HG03175 (cell line): Measurements from ENCODE around the gene MTCL1.

ENCODE experiments used
- ATAC-seq: cut with Tn5 transposase; IDR thresholded peaks from one replicate; pipeline ENCODE4 v1.9.1; 2021; ENCODE audit warnings: mild to moderate bottlenecking, moderate library complexity; ENCODE audit not compliant: unreplicated experiment

MTCL1 gene

GRCh38 chr18:8705238-8705960 is at the start of gene MTCL1:
TSS of gene MTCL1 (plus strand) at chr18:8705556. CDS start at chr18:8705661, 105 bp downstream.
- ATAC-seq, result peak; percentile 57

- no peak for ATAC-seq
Measured at GRCh38 chr18:8656232-8656631, 49.1 kb upstream of the MTCL1 start.

DNA sequence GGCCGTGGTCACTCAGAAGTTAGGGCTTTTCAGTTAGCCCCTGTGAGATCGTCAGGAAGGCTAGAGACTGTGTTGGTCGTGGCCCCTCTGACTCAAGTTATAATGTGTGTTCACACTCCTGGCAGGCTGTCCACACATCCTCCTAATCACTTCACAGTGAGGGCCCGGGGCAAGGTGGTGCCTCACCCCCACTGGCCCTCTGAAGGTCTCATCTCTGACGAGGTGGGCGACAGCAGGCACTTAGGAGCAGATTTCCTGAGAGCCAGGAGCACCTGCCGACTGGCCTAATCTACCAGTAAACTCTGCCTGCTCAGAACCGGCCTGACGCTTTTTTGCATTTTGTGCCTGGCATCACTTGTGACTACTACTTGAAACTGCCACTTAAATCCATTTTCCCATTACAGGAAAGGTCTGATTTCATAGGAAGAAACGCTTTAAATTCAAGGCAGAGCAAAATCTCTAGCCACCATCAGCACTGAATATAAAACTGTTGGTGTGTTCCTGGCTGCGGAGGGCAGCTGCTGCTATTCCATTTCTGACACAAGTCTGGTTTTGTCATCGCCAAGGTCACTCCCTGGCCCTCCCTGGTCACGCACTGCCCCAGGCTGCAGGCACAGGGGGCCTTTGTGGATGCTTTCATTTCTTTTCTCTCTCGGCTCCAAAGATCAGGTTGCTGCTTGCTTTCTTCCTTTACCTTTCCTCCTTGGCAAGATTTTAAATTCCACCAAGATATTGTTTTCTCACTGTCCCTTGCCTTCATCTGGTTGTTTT is 48.1 kb upstream of the MTCL1 start:
- ATAC-seq, result no peak

- ATAC-seq, result no peak
Measured at GRCh38 chr18:8657873-8658470, 47.4 kb upstream of the MTCL1 start.

DNA sequence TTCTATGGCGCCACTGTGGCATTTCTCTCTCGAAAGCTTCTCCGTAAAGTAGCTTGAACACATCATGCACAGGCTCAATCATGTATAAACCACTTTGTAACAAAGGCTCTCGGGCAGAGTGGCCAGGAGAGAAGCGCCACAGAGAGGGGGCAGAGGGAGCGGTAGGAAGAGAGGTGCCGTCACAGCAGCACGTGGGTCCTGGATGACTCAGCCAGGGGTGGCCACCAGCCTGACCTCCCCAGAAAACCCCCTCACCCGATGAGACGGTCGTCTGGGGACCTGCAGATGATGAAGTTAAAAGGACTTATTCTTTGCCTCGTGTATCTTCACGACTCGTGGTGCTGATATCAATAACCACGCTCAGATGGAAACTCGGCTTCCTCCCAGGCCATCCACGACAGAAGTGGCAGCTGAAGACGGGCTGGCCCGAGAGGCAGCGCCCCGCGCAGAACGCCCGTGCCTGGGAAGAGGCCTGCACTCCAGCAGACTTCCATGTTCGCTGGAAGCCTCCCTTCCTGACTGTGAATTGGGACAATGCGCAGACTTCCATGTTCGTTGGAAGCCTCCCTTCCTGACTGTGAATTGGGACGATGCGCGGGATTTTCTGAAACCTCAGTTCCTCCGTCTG is 46.4 kb upstream of the MTCL1 start:
- ATAC-seq, result no peak

DNA sequence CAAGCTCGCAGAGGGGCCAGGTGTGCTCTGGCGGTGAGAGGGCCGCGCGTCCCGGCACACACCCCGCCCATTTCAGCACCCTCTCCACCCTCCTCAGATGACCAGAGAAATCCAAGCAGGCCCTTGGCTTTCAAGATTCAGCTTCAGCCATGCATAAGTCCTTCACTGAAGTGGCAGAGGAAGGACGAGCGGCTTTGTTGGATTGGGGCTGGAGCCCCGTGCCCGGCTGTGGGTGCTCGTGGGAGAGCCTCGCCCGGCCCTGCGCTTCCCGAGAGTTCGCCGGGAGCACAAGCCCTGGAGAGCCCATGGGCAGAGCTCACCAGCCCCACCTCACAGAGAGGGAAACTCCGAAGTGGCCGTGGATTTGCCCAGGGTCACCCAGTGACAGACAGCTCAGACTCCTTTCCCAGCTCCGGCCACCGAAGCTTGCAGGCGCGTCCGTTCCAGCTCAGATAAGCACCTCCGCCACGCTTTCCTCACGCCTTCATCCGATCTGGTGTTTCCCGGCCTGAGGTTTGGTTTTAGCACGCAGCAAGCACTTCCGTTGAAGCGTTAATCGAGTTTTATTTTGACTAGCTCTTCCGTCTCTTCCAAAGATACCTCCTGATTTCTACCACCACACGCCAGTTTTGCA is 45.6 kb upstream of the MTCL1 start:
- no peak for ATAC-seq

DNA sequence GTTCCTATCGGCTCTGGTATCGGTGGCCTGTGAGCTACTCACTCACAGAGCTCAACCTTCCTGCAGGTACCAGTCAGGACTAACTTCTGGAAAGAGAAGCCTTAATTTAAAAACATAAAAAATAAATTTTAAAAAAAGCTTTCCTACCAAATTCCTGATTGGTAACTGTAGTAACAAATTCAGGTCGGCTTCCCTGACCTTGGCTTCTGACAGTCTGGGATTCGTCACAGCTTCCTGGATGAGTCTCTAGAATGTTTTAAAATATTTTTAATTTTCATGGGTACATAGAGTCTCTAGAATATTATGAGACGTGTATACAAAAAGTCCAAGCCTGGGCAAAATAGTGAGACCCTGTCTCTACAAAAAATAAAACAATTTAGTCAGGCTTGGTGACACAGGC is 45.0 kb upstream of the MTCL1 start:
- ATAC-seq, result no peak

DNA sequence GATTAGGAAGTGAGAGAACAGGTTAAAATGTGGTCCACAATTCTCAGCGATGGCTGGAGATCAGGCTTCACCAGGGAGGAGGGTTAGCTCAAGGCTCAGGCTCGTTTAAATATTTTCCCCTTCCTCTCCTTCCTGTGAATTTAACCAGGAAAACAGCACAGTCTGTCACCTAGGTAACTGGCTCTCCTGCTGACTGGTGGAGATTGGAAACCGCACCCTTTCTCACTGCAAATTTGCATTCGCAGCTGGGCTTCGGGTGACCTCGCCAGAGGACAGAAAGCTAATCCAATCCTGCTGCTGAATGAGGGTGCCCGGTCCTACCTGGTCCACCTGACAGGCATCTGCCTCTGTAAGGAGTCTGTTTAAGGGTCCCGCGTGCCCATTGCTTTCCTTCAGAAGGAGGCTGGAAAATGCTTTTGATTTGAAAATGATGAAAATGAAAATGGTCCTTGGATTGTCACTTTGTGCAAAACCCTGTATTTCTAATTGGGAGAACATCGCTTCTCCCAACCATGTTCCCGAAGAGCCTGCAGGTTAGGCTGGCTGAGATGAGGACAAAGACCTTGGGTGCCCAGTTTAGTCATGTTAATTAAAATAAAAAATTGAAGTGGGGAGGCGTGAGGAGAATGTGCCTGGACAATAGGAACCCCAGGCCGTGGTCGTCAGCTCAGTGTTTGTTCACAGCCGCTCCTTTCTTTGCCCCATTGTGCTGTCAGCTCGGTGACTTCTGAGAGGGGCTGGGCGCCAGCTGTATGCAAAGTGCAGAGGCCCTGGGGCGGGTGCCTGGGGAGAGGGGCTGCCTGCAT is 43.4 kb upstream of the MTCL1 start:
- ATAC-seq, result no peak

DNA sequence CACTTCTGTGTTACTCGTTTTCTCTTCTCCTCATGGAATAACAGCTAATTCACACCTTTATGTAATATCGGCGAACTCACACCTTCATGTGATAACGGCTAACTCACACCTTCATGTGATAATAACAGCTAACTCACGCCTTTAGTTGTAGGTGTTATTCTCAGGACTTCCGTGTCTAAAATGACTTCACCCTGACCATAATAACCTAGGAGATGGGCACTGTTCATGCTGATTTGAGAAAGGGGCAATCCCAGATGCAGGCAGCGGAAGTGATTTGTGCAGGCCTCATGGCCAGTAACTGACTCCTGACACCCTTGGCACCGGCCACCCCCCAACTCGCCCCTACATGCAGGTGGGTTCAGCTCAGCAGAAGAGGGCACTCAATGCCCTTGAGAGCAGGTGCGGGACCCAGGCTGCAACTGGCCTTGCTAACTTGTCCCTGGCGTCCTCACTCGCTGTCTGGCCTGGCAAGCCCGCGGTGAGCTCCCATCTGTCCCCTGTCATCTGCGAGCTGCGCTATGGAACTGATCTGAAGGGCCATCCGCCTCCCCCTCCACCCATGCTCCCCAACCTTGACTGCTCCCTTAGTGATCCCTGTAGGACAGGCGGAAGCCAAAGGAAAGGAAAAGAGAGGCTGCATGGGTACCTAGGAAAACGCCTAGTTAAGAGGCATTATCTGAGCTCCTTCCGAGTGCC is 42.6 kb upstream of the MTCL1 start:
- no peak for ATAC-seq

- ATAC-seq, result no peak
Measured at GRCh38 chr18:8667846-8668245, 37.5 kb upstream of the MTCL1 start.

DNA sequence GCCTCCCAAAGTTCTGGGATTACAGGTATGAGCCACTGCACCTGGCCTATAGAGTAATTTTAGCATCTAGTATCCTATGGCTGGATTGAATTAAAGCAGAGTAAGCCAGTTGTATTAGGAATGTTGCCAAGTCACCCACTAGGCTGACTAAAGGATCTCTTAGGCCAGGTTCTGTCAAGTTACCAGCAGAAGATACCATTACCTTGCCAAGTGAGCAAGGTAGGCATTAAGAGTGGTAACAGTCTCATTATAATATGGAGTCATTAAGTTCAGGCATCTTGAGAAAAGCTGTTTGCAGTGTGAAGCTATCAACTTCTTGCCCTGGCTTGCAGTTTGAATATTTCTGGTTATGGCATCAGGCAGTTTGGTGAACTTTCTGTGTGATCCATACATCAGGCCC is 37.0 kb upstream of the MTCL1 start:
- ATAC-seq, result no peak

DNA sequence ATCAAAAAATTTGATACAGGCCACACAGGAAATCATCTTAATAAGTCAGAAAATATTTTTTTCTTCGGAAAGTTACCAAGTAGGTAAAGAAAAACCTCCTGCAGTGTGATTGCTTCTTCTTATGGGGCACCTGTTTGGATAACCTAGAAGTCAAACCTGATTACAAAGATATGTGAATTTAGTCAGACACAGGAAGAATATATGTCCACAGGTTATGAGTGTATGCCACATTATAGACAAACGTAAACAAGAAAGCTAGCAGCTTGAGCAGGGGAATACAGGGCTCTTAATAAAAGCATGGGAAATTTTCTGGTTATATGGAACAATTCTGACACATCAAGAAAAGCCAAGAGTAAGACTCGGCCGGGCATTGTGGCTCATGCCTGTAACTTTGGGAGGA is 35.8 kb upstream of the MTCL1 start:
- no peak for ATAC-seq

GRCh38 chr18:8673256-8674209 is 31.8 kb upstream of the MTCL1 start:
- ATAC-seq, result peak; percentile 74

DNA sequence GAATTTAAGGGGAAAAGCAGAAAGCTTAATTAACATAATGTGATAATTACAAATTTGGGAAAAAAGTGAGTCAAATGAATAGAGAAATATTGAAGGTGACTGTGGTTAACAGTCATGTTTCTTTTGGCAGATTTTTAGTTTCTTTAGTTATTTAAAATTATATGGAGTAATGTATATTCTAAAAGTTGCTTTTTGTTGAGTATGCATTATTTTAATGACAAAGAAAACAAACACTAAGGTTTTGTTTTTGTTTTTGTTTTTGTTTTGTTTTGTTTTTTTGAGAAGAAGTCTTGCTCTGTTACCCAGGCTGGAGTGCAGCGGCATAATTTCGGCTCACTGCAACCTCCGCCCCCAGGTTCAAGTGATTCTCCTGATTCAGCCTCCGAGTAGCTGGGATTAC is 30.3 kb upstream of the MTCL1 start:
- no peak for ATAC-seq

DNA sequence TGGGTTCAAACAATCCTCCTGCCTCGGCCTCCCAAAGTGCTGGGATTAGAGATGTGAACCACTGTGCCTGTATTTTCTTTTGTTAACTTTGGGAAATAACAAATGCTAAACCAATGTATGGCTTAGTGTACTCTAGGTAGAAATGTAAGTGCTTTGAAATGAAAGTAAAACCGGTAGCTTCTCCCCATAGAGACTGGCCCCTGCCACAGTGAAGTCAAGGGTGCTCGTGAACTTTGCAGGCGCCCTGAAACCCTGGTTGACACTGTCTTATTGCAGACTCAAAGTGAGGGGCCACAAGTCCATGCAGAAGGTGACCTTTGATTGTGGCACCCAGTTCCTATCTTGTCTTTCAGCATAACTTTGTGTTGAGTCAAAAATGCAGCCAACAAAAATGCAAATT is 24.2 kb upstream of the MTCL1 start:
- ATAC-seq, result no peak

- no peak for ATAC-seq
Measured at GRCh38 chr18:8684577-8684976, 20.8 kb upstream of the MTCL1 start.

- no peak for ATAC-seq
Measured at GRCh38 chr18:8685141-8685913, 20.0 kb upstream of the MTCL1 start.

DNA sequence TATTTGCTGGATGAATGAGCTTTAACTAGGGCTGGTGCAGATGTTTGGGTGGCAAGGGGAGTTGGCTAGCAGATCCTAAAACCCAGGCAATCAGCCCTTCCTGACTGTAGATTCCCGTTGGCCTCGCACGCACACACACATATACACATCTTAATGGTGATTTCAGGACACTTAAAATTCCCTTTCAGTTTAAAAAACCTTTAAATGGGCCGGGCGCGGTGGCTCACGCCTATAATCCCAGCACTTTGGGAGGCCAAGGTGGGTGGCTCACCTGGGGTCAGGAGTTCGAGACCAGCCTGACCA is 19.5 kb upstream of the MTCL1 start:
- ATAC-seq, result no peak
